Ascending aorta (tissue), 2 donors: ENCODE measurements around the gene PLEKHM2. TPM values are rescaled to one million over a fixed set of nuclear protein-coding genes. Genes with fewer than 3 reads are reported as not detected.

Experiments used
- DNase-seq, 2 donors: peaks; one replicate each; pipeline ENCODE4 v3.0.0-alpha.2; 2019; ENCODE audit warnings: low spot score in 2 of 2
- H3K27ac ChIP-seq, 2 donors: fragments of 200-600 bp; sonication (generic); one replicate each; pipeline ENCODE4 v1.5.1; 2016 to 2017; ENCODE audit warnings: mild to moderate bottlenecking in 1 of 2
- H3K27me3 ChIP-seq: fragments of 200-600 bp; sonication (generic); one replicate; pipeline ENCODE4 v1.5.1; 2017
- H3K36me3 ChIP-seq, 2 donors: fragments of 200-600 bp; sonication (generic); one replicate each; pipeline ENCODE4 v1.5.1; 2016
- H3K4me1 ChIP-seq, 2 donors: fragments of 200-600 bp; sonication (generic); one replicate each; pipeline ENCODE4 v1.5.1; 2016 to 2017; ENCODE audit warnings: mild to moderate bottlenecking in 1 of 2
- H3K4me3 ChIP-seq, 2 donors: fragments of 200-600 bp; sonication (generic); one replicate each; pipeline ENCODE4 v1.5.1; 2016 to 2017; ENCODE audit warnings: mild to moderate bottlenecking in 1 of 2
- H3K9me3 ChIP-seq, 2 donors: fragments of 200-600 bp; sonication (generic); one replicate each; pipeline ENCODE4 v1.5.1; 2016
- intact Hi-C: fragments of 100-400 bp; cut with DNase I; formaldehyde crosslinking; loops from one replicate; pipeline ENCODE4 v1.15.1; 2023
- total RNA-seq: library from RNA; depleted of rRNA; stranded (reverse); fragments of >200 nt; gene quantifications from one replicate; pipeline ENCODE4 v1.1.0, GENCODE V29; 2016
- TF ChIP-seq, protein P1 (sequence below), 3 experiments: fragments of 200-600 bp in 2 of 3; fragments of 450-650 bp in 1 of 3; sonication (generic) in 2 of 3; IDR thresholded peaks; one replicate each; pipeline ENCODE4 v1.5.1; 2016 to 2019; ENCODE audit warnings: antibody characterized with exemption in 3 of 3, mild to moderate bottlenecking in 1 of 3, moderate library complexity in 1 of 3

Gene PLEKHM2
- total RNA-seq, 1 donor from 2014 or later: 129 TPM

- no peak for DNase-seq
- Histone ChIP-seq H3K27me3 (no peaks in the 10 kb centered on the region), H3K36me3 (peaks cover 36 to 64% of the 10 kb centered on the region in 2 donors), H3K27ac (no peak overlapping the region), H3K4me3 (no peak overlapping the region), H3K4me1 (no peaks in the 10 kb centered on the region), H3K9me3 (no peaks in the 10 kb centered on the region)
- TF ChIP-seq, protein P1, sequence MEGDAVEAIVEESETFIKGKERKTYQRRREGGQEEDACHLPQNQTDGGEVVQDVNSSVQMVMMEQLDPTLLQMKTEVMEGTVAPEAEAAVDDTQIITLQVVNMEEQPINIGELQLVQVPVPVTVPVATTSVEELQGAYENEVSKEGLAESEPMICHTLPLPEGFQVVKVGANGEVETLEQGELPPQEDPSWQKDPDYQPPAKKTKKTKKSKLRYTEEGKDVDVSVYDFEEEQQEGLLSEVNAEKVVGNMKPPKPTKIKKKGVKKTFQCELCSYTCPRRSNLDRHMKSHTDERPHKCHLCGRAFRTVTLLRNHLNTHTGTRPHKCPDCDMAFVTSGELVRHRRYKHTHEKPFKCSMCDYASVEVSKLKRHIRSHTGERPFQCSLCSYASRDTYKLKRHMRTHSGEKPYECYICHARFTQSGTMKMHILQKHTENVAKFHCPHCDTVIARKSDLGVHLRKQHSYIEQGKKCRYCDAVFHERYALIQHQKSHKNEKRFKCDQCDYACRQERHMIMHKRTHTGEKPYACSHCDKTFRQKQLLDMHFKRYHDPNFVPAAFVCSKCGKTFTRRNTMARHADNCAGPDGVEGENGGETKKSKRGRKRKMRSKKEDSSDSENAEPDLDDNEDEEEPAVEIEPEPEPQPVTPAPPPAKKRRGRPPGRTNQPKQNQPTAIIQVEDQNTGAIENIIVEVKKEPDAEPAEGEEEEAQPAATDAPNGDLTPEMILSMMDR (IDR thresholded peaks at IDR 0.05): no peak
- intact Hi-C loops: no loop called here
Observed at GRCh38 chr1:15660151-15660550, 24.0 kb upstream of the PLEKHM2 start.

DNA sequence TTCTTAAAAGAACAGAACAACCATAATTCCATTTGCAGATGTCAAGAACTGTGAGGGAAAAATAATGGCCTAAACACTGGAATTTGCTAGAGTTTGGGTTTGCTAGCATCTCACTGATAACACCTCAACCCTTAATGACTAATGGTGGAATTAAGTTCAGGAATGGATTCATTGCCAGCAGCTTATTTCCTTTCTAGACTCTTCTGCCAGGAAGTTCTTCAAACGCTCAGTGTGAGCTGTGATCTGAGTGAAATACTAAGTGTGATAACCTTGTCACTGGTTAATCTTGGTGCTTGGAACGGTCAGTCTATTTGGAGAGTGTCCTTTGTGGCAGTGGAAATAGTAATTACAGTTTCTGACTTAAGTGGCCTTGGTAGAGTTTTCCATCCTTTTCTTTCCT is 21.6 kb upstream of the PLEKHM2 start:
- H3K36me3 ChIP-seq: peaks cover 28 to 45% of the 10 kb centered on the region in 2 donors
- no peaks in the 10 kb centered on the region for H3K9me3 ChIP-seq
- no peaks in the 10 kb centered on the region for H3K4me1 ChIP-seq
- H3K27ac ChIP-seq: no peak overlapping the region
- intact Hi-C loops: no loop called here
- no peak for DNase-seq
- TF ChIP-seq, protein P1 (IDR thresholded peaks at IDR 0.05): no peak
- no peak overlapping the region for H3K4me3 ChIP-seq
- no peaks in the 10 kb centered on the region for H3K27me3 ChIP-seq

- Histone ChIP-seq H3K27me3 (no peaks in the 10 kb centered on the region), H3K9me3 (no peaks in the 10 kb centered on the region), H3K4me3 (no peak overlapping the region), H3K4me1 (no peaks in the 10 kb centered on the region), H3K27ac (no peak overlapping the region), H3K36me3 (peaks cover 24 to 38% of the 10 kb centered on the region in 2 donors)
- TF ChIP-seq, protein P1 (IDR thresholded peaks at IDR 0.05): no peak
- no peak for DNase-seq
- intact Hi-C loops: no loop called here
Observed at GRCh38 chr1:15663925-15664324, 20.2 kb upstream of the PLEKHM2 start.

DNA sequence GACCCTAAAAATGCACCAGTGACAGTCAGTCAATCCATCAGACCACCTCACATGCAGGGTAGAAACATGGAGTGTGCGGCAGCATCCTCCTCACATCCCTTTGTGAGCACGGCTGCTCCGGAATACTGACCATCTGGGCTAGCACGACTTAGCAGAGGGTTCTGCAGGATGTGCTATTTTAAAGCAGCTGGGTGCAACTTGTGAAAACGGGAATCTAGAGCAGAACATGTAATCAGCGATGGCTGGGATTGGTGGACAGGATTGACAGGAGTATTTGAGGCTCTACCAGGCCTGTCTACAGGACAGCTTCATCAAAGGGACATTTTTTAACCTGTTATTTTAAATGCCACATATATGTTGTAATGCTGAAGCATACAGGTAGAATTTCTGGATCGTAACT is 16.8 kb upstream of the PLEKHM2 start:
- H3K36me3 ChIP-seq: peaks cover 0 to 5% of the 10 kb centered on the region in 2 donors
- H3K27ac ChIP-seq: no peak overlapping the region
- H3K4me1 ChIP-seq: no peaks in the 10 kb centered on the region
- H3K4me3 ChIP-seq: no peak overlapping the region
- no peak for DNase-seq
- H3K9me3 ChIP-seq: no peaks in the 10 kb centered on the region
- intact Hi-C loops: no loop called here
- H3K27me3 ChIP-seq: no peaks in the 10 kb centered on the region
- TF ChIP-seq, protein P1 (IDR thresholded peaks at IDR 0.05): no peak

DNA sequence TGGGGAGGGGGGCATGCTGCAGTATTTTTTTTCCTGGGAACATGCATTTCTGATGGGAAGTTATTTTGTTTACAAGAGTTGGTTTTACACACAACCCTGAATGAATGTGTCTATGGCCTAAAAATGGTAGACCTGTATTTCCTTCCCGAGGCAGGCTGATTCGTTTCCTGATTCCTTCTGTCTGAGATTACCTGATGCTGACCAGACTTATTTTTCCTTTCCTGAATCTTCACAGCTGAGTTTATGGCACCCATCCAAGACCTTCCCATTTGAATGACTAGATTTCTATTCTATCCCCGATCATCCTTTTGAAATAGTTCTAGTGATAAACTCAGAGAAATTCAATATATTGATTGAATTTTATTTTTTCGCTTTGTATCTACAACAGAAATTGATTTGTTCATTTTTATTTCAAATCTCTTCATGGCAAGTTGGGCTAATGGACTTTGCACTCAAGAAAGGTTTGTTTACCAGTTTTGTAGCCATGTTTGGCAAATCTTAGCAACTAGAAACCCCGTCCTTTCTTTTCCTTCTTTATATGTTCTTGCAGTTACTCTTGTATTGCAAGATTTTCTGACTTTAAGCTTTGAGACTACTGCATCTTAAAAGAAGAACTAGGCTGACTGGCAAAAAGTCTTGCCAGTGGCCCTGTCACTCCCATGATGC is 15.9 kb upstream of the PLEKHM2 start:
- intact Hi-C loops: no loop called here
- no peak for DNase-seq
- TF ChIP-seq, protein P1 (IDR thresholded peaks at IDR 0.05): no peak

More for the DNA sequence above, 15.9 kb upstream of the PLEKHM2 start:
- no peaks in the 10 kb centered on the region for H3K27me3 ChIP-seq
- H3K4me3 ChIP-seq: no peak overlapping the region
- H3K36me3 ChIP-seq: peaks cover 0 to 3% of the 10 kb centered on the region in 2 donors
- no peaks in the 10 kb centered on the region for H3K4me1 ChIP-seq
- H3K9me3 ChIP-seq: no peaks in the 10 kb centered on the region
- no peak overlapping the region for H3K27ac ChIP-seq
